Heart right ventricle (tissue), 16 donors: ENCODE data around the gene SAMD1. TPM values are rescaled to one million over a fixed set of nuclear protein-coding genes. Genes with fewer than 3 reads are reported as not detected.

ENCODE experiments used
- ATAC-seq, 8 donors: fragments of 200-7000 bp; cut with Tn5 transposase; one replicate each; pipeline ENCODE4 v1.9.1; 2020; ENCODE audit warnings: mild to moderate bottlenecking in 8 of 8, moderate library complexity in 8 of 8, moderate number of reproducible peaks in 1 of 8
- DNase-seq, 2 donors: peaks; one replicate each; pipeline ENCODE4 v3.0.0-alpha.2; 2020
- H3K27ac ChIP-seq, 10 donors: fragments of 200-600 bp; sonication (generic) in 2 of 10; one replicate each; pipeline versions ENCODE4 v1.5.0 to v1.8.0; 2020 to 2022; ENCODE audit warnings: mild to moderate bottlenecking in 3 of 10
- H3K27me3 ChIP-seq, 7 donors: fragments of 200-600 bp; one replicate each; pipeline ENCODE4 v1.8.0; 2021 to 2022; ENCODE audit warnings: mild to moderate bottlenecking in 2 of 7
- H3K36me3 ChIP-seq, 9 donors: fragments of 200-600 bp; sonication (generic) in 1 of 9; one replicate each; pipeline versions ENCODE4 v1.5.0 to v1.8.0; 2020 to 2022; ENCODE audit warnings: mild to moderate bottlenecking in 2 of 9
- H3K4me1 ChIP-seq, 9 donors: fragments of 200-600 bp; sonication (generic) in 1 of 9; one replicate each; pipeline versions ENCODE4 v1.5.0 to v1.8.0; 2020 to 2022; ENCODE audit warnings: mild to moderate bottlenecking in 4 of 9
- H3K4me3 ChIP-seq, 10 donors: fragments of 200-600 bp; sonication (generic) in 2 of 10; one replicate each; pipeline versions ENCODE4 v1.5.0 to v1.8.0; 2020 to 2022; ENCODE audit warnings: mild to moderate bottlenecking in 7 of 10, moderate library complexity in 2 of 10
- H3K9me3 ChIP-seq, 11 donors: fragments of 200-600 bp in 10 of 11; sonication (generic) in 2 of 11; one replicate each; pipeline versions ENCODE4 v1.5.0 to v1.8.0; 2013 to 2022; ENCODE audit warnings: mild to moderate bottlenecking in 2 of 11, control low read depth in 1 of 11, moderate library complexity in 1 of 11
- CTCF ChIP-seq, 9 donors: fragments of 200-600 bp; sonication (generic) in 2 of 9; IDR thresholded peaks; one replicate each; pipeline versions ENCODE4 v1.5.0 to v1.8.0; 2021 to 2022; ENCODE audit warnings: antibody characterized with exemption in 9 of 9, mild to moderate bottlenecking in 5 of 9, moderate library complexity in 1 of 9
- WGBS, 2 donors: extraction: QIAGEN DNeasy Blood & Tissue Kit; methylation state at CpG; one replicate each; pipeline ENCODE4 v1.1.7; 2013; ENCODE audit warnings: inconsistent platforms in 1 of 2; 5-methylcytosine and 5-hydroxymethylcytosine counted together
- intact Hi-C, 10 donors: fragments of 100-400 bp; cut with DNase I; formaldehyde crosslinking; loops; one replicate each; pipeline versions ENCODE4 v1.11.1 to v1.14.2; 2022
- polyA plus RNA-seq, 2 donors: library from polyadenylated mRNA; stranded (reverse); fragments of 200-250 nt; gene quantifications; one replicate each; pipeline ENCODE4 v1.2.3, GENCODE V29; 2013
- total RNA-seq, 10 donors: library from RNA; stranded (reverse); fragmentation: NEBNext Ultra II Directional in 3 of 10; extraction: Animal tissue kit (Norgen Biotek cat#: 25700) in 3 of 10; gene quantifications; one replicate each; pipeline versions ENCODE4 v1.2.1 to v1.2.4, GENCODE V29; 2021 to 2023
- donor health status: Arrhythmogenic right ventricular cardiomyopathy.
- donor health status: ischemic (EF 13 %, LVEDD 7.1; RV severe dilation, severe dysfunction).
- donor health status: healthy with polysubstance abuse.
- donor health status: DM: no; HTN: yes; CAD: no.
- donor health status: DM: no; HTN: no; CAD: no.
- donor health status: ischemic (EF 25% LVEDD 6.9; RV normal size, moderate dysfunction).
- donor health status: ischemic (EF 25% LVEDD 5.7; RV mildly dilated, moderate dysfunction).
- donor health status: healthy.
- donor health status: DM: yes; HTN: yes; CAD: no.
- donor health status: Ischemic cardiomyopathy.
- donor health status: ischemic (EF 35%, LVEDD 5.7; RV mildly dilated, moderate dysfunction).
- donor health status: nonischemic (EF 11% LVEDD 7.7; RV severe dilation, severe dysfunction).
- donor health status: DM: yes; HTN: yes; CAD: no.
- donor health status: PGD.
- donor health status: ischemic (EF 29% LVEDD 5.4; RV normal size, mild dysfunction).
- donor health status: nonischemic (EF 23%, LVEDD 6.1; RV moderate dilation, normal function).

Gene SAMD1
- total and polyA plus RNA-seq, 12 donors = 26.7 to 55.3 (median 34.7) TPM

DNA sequence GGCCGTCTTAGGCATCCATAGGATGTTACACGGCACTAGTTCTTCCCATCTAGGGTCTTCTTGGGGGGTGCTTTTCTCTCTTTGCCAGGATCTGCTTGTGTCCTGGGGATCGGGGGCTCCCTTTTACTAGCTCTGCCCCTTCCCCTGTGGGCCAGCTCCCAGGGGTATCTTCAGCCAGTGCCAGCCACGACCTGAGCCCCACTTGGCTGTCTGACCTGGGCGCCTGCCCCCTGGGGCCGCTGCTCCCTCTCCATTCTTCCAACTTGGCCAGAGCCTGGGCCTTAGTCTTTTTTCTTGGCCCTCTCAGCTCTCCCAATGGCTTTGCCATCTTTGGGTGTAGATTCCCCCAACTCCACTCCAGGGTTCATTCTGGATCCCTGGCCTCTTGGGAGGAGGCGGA lies 23.9 kb upstream of the SAMD1 start:
- intact Hi-C loops = no loop called here
- peak overlapping the region in 9 of 10 donors; percentile 93 to 100 (median 95) for H3K27ac ChIP-seq
- TF ChIP-seq CTCF (IDR thresholded peaks at IDR 0.05) = no peak
- no peak for ATAC-seq
- peaks cover 37 to 80% (median 76%) of the 10 kb centered on the region in 9 donors for H3K4me1 ChIP-seq
- peak overlapping the region in 1 of 10 donors; percentile 96 for H3K4me3 ChIP-seq
- no peaks in the 10 kb centered on the region for H3K27me3 ChIP-seq
- no peaks in the 10 kb centered on the region for H3K9me3 ChIP-seq
- 70 to 78% methylated on average over 7 of the region's 7 CpGs for WGBS, 2 donors
- H3K36me3 ChIP-seq = peaks cover 0 to 4% (median 0%) of the 10 kb centered on the region in 9 donors
- DNase-seq = no peak

GRCh38 chr19:14113762-14114414 lies 23.3 kb upstream of the SAMD1 start:
- ATAC-seq = no peak
- H3K27me3 ChIP-seq = no peaks in the 10 kb centered on the region

GRCh38 chr19:14112809-14113385 lies 22.3 kb upstream of the SAMD1 start:
- TF ChIP-seq CTCF (IDR thresholded peaks at IDR 0.05) = no peak
- DNase-seq (peak; percentile 55 to 76), ATAC-seq (peak in 7 of 8 donors; percentile 14 to 63 (median 43))
- Histone ChIP-seq H3K4me1 (peaks cover 37 to 81% (median 69%) of the 10 kb centered on the region in 9 donors), H3K27me3 (no peaks in the 10 kb centered on the region), H3K4me3 (peak overlapping the region in 9 of 10 donors; percentile 10 to 51 (median 41)), H3K9me3 (no peaks in the 10 kb centered on the region), H3K36me3 (peaks cover 0 to 11% (median 0%) of the 10 kb centered on the region in 9 donors), H3K27ac (peak overlapping the region; percentile 93 to 100 (median 96))
- intact Hi-C loops = no loop called here
- 16% methylated on average over 12 of the region's 12 CpGs for WGBS, 2 donors

More at GRCh38 chr19:14113762-14114414, 23.3 kb upstream of the SAMD1 start:
- no peaks in the 10 kb centered on the region for H3K9me3 ChIP-seq
- H3K27ac ChIP-seq = peak overlapping the region; percentile 93 to 100 (median 96)
- DNase-seq = peak in 1 of 2 donors; percentile 54
- intact Hi-C loops = no loop called here
- H3K36me3 ChIP-seq = peaks cover 0 to 8% (median 0%) of the 10 kb centered on the region in 9 donors
- TF ChIP-seq CTCF (IDR thresholded peaks at IDR 0.05) = peak in 7 of 9 donors; percentile 26 to 38 (median 35)
- peaks cover 37 to 78% (median 71%) of the 10 kb centered on the region in 9 donors for H3K4me1 ChIP-seq
- H3K4me3 ChIP-seq = peak overlapping the region in 7 of 10 donors; percentile 4 to 51 (median 42)
- 73 to 80% methylated on average over 18 of the region's 18 CpGs for WGBS, 2 donors

GRCh38 chr19:14112051-14112808 lies 21.7 kb upstream of the SAMD1 start:
- peak in 7 of 8 donors; percentile 3 to 28 (median 15) for ATAC-seq
- intact Hi-C loops = no loop called here
- Histone ChIP-seq H3K9me3 (no peaks in the 10 kb centered on the region), H3K4me3 (peak overlapping the region in 9 of 10 donors; percentile 10 to 51 (median 41)), H3K27ac (peak overlapping the region; percentile 93 to 100 (median 96)), H3K36me3 (peaks cover 0 to 16% (median 0%) of the 10 kb centered on the region in 9 donors), H3K27me3 (no peaks in the 10 kb centered on the region), H3K4me1 (peaks cover 37 to 87% (median 75%) of the 10 kb centered on the region in 9 donors)
- TF ChIP-seq CTCF (IDR thresholded peaks at IDR 0.05) = no peak
- 33% methylated on average over 11 to 12 of the region's 12 CpGs for WGBS, 2 donors
- peak; percentile 36 to 53 for DNase-seq
